Activated CD4-positive, CD25-positive, alpha-beta regulatory T cell treated with anti-CD3 and anti-CD28 coated beads, Interleukin-2, amount 50 U/mL, for 24 hours (primary cell): ENCODE results near the gene HMX2.

Source experiments
- ATAC-seq, 2 donors: fragments of 150-1000 bp; cut with Tn5 transposase; one replicate each; pipeline ENCODE4 v1.10.0; 2021; ENCODE audit warnings: mild to moderate bottlenecking in 1 of 2, moderate library complexity in 1 of 2

Gene HMX2

DNA sequence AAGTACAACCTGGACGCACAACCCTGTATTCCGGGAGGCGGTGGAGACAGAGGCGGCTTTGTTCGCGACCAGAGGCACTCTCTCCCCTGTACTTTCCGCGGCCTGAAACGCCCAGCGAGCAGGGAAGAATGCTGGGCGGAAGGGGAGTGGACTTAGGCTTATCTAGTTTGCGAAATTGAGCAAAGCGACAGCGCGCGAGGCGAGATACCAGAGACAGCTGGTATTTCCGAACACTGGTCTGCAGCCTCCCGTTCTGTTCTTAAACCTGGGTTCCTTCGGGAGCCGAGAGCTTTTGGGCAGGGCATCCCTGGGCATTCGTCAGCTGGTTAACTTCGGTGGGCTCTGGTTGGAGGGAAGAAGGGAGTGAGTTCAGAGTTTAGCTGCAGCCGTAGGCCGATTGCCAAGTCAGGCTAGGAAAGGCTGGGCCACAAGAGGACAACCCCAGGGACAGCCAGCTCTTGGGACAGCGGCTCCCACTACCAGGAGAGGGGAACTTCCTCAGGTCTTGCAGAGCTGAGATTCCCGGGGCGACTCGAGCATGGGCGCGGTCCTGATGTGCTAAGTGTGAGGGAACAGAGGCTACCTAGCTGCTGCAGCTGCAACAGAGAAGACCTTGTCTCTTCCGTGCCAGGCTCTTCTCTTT is 8.3 kb upstream of the HMX2 start:
- no peak for ATAC-seq

DNA sequence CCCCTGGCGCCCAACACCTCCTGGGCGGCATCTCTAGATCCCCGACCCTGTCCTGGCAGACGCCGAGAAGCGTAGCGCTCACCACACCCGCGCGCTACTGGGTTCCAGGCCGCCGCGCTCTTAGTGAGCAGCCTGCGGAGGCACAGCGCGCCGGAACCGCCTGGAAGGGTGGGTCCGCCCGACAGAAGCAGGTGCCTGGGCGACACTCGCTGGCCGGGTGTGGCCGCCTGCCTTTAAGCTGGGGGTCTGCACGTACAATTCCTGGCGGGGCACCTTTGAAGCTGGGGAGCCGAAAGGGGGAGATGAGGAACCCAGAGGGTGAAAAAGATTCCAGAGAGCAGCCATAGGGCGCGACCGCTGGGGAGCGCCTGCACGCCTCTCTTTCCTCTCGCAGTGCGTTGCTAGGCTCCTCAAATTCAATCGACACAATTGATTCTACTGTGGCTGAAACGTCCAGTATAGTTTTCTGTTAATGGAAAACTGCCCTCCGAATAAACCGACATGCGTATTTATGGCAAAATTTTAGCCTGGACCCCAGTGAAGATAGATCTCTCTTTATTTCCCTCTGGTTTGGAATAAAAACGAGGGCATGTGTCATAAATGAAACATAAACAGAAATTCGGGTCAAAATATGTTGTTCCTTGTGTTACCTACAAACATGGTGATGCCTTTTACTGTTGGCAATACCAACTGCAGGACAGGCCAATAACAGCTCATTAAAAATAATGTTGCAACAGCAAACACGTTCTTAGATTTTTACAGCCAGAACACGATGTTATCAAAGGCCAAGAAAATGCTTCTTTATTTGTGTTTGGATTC is 7.6 kb upstream of the HMX2 start:
- ATAC-seq, result no peak

DNA sequence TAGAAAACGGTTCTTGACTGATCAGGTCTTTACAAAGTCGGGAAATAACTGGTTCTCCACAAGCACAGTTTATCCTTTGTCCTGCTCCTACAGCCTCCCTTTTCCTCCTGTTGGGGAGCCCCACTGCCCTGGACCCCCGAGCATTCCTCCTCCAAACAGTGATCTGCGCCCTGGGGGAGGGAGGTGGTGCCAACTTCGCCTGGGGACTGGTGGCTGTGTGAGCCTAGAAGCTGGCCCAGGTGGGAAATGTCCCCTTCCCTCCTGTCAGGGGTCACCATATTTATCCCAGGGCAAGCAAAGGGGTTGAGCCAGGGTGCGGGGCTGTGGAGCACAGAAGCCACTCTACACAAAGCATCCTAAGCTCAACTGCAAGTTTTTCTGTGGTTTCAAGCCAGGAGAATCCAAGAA is 6.9 kb upstream of the HMX2 start:
- no peak for ATAC-seq

DNA sequence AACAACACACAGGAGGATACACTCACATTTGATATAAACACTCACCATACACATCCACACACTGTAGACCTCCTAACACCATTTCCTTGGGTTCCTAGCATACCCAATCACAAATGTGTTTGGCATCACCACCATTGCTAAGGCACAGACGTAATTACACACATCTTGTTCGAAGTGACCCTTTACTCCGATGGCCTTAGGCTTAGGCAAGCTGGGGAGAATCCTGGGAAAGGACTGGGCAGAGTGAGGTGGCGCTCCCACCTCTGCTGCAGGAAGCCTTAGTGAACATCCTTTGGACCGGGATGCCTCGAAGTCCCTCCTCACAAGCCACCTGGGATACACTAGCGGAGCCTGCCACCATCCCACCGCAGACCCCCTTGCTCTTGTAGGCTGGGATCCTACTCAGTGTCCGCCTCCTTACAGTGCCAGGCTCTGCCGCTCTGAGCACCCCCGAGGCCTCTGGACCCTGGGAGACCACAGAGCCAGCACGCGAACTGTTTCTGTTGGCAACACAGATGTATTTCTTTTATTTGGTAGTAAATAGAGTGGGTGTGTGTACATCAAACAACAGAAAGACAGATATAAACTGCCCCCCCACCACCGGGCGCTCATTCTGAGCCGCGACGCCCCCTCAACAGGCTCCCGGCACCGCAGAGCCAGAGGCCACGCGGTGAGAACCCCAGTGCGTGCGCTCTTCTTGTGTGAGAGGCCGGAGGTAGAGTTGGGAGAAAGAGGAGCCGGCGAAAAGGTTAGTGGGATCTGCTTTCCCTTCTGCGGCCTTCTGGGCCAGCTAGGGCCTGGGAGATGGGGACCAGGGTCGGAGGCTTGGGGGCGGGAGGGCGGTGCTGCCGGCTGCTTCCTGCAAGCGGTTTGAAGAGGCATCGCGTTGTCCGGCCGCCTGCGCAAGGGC is 5.9 kb upstream of the HMX2 start:
- ATAC-seq, result no peak

DNA sequence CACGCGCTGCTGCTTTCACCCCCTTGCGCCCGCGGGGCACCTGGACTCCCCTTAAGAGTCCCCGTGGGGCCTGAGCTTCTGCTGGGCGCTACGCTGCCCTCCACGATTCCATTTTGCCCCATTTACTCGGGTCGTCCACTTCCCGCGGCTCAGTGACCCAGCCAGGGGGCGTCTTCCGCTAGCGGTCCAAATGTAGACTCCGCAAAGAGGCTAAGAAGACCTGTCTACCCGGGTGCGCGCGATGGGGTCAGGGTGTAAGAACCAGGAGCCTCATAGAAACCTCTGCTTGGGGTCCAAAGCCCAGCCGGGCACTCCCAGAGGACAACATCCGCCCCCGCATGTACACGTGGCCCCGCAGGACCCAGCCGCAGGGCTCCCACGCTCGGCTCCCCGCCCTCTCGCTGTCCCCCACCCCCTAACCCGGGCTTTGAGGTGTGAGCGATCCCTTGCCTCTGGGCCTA is 5.2 kb upstream of the HMX2 start:
- ATAC-seq, result no peak

DNA sequence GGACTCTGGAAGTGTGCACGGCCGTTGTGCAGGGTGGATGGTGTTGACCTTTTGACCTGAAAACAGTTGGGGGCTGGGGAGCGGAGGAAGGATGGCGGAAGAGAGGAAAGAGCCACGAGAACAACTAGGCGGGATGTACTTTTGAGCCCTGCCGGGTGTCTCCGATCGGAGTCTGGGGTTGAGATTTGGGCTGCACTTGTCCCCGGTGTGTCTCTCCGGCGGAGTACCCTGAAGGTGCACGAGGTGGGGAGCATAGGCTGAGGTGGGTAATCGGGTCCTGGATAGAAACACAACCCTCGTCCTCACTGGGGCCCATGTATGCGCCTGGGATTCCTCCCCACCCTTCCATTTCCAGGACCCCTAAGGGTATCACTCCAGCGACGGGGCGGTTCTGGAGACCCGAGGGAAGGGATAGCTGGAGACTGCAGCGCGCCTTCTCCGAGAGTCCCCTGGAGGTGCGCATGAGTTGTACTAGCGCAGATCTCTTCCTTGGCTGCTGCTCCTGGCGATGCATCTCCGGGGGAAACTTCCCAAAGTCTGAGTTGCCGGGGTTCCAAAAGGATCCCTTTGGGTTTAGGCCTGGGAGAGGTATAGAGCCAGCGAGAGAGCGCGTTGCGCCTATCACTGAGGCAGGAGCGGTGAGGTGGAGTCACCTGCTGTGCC is 4.6 kb upstream of the HMX2 start:
- ATAC-seq, result no peak

DNA sequence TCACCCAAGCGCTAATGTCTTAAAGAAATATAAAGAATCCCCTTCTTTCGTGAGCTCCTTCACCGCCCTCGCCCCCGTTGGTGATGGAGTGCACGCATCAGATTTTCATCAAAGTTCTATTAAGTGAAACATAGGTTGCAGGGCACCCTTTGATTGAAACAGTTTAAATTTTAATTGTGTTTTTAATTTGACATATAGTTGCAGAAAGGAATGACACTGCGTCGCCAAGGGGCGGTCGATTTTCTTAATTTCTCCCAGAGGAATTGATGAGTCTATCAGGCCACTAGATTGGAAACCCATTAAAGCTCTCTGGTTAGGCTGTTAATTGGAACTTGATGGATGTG is 4.1 kb upstream of the HMX2 start:
- no peak for ATAC-seq

DNA sequence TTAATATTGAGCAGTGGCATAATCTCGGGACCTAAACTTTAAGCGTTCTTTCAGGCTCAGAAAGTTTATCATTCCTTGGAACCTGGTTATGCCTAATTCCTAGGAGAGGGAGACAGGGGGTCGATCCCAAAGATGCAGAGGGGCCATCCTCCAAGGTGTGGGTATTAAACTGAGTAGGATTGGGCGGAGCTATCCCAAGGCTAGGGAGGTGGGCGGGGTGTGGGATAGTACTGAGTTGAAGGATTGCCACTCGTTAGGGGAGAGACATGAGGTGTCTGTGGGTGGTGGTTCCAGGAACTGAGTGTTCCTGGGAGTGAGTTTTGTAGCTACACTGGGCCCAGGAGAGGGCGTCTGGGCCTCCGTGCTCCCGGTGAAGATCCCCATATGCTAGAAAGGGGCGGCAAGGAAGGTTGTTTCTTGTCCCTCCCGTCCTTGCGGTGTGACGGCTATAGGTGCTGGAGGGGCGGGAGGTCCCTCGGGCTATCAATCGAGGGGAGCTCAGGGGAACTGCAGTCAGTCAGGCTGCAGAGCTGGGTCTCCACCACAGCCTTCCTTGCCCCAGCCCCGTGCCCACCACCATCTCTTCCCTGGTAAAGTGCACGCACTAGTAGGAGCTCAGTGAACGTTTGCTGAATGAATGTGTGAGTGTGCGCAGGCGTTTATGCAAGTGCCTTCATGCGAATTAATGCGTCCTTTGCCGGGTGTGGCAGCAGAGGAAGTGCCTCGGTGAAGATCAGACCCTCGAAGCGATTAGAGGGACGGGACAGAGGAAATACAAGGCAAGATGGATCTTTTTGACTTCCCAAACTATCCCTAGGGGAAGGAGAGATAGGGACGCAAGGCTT is 3.0 kb upstream of the HMX2 start:
- ATAC-seq, result no peak

DNA sequence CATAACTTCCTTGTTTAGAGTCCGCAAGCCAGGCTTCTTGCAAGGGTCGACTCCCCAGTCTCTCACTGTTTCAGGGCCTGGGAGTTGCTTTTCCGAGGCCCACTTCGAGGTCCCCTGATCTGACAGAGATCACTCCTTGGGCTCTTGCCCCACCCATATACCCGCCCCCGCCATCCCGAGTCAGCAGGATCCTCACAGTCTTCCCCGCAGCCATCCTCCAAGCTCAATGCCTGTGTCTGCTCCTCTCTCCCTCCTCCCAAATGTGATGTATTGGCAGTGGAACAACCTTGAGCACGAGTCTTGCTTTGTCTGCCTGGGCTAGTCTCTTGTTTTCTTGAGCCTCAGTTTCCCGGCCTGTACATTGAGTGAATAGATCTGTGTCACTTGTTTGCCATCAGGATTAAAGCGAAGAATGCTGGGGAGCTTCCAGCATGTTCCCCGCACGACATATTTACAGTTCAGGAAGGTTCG is 2.4 kb upstream of the HMX2 start:
- no peak for ATAC-seq

DNA sequence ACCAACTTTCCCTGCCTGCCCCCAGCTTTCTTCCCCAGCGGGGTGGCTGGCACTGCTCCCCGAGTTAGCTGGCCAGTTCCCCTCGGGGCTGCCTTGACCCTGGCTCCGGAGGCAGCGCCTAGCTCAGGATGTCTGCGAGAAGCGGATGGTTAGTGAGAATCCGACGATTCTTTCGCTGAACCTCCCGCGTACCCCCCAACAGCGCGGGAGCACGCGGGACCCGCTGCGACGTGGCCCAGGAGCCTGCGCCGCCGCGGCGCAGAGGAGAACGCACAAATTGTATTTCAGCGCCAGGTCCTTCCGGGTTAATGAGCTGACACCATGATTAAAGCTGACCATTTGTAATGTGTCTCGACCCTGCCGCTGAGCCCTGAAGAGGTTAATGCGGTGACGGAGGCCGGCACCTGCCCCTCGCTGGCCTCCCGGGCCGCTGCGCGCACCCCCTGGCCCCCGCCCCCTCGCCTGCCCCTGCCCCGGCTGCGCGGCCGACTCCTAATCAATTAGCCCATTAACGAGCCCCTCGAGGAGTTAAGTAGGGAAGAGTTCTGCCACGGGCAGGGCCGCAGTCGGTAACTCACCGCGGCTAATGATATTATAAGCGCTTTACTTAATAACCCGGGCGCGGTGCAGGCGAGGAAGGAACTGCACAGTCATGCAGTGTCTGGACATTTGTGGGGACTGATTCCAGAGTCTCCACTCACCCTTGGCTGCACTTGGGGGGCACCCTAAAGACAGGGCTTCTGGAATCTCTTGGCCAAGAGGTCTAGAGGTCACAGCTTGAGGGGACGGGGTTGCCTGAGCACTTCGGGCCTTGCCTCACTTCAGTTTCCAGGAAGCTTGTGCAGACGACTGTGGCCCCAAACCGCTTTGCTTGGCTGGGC is 1.7 kb upstream of the HMX2 start:
- ATAC-seq, result no peak

DNA sequence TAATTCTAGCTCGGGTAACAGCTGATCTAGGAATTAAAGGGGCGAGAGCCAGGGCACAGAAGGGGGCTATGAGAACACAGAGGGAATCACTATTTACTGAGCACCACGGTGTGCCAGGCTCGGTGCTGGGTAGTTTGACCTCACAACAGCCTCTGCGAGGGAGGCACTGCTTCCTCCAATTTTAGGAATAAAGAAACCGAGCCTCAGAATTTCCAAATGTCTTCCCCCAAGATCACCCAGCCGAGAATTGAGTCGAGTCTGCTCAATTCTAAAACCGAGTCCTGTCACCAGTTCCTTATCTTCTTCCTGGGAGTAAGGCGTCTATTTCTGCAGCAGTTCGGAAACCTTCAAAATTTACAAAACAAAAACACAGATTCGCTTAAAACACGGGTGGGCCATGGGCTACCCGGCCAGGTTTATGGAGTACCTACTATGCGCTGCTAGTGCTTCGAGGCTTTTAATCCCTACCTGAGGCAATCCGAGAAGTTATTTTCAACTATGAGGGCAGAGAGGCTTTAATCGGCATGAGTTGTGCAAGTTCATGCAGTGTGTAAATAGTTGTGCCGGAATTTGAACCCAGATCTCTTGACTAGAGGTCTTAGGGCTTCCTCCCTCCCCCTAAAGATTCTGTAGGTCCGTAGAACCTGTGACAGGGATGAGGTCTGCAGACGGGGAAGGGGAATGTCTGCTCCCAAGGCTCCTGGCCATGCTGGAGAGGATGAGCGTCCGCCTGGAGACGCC is 872 bp upstream of the HMX2 start:
- no peak for ATAC-seq

DNA sequence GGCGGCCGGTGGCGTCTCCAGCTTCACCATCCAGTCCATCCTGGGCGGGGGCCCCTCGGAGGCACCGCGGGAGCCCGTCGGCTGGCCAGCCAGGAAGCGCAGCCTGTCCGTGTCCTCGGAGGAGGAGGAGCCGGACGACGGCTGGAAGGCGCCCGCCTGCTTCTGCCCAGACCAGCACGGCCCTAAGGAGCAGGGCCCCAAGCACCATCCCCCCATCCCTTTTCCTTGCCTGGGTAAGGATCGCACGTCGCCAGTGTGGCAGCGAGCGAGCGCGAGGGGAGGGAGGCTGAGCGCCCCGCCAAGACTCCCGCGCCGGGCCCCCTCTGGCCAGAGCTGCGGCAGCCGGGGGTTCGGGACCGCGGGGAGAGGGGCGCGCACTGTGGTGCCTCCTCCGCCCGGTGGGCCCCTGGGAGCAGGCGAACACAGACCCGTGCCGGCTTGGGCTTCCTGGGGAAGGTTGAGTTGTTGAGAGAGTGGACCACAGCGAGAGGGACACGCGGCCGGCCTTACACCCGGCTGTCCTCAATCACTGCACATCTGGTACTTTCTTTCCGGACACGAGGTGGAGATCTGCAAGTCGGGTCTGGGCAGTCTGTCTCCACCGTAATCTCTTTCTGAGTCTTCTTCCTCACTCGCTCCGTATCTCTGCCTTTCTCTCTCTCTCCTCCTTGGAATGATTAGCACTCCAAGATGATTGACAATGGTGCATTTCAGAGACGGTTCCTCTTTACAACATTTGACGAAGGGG is 652 bp downstream of the HMX2 start:
- ATAC-seq, result no peak

DNA sequence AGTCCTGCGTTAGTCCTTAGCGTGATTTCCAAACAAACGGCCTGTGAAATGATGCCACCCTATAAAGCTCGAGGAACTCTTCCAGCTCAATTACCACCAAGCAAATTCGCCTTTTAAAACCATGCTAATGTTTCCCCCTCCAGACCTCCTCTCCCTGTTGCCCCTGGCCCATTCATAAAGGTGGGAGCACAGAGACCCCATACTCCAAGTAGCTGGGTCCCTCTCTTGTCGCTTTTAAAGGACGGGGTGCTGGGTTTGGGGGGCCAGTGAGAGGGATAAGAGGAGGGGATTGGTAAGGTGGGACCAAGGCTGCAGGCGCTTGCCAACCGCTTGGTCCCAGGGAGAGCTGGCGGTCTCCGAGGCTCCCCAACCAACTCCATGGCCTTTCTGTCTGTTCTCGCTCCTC is 1.2 kb downstream of the HMX2 start:
- ATAC-seq, result no peak

DNA sequence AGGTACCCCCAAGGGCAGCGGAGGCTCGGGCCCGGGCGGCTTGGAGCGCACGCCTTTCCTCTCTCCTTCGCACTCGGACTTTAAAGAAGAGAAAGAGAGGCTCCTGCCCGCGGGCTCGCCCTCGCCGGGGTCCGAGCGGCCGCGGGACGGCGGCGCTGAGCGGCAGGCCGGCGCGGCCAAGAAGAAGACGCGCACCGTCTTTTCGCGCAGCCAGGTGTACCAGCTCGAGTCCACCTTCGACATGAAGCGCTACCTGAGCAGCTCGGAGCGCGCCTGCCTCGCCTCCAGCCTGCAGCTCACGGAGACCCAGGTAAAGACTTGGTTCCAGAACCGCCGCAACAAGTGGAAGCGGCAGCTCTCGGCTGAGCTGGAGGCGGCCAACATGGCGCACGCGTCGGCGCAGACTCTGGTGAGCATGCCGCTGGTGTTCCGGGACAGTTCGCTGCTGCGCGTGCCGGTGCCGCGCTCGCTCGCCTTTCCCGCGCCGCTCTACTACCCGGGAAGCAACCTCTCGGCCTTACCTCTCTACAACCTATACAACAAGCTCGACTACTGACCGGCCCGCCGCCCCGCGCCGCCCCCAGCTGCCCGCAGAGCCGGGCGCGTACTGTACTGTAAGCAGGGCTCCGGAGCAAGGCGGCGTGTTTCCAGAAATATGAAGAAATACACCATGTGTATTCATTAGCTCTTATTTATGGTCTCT is 1.8 kb downstream of the HMX2 start:
- ATAC-seq, result no peak

DNA sequence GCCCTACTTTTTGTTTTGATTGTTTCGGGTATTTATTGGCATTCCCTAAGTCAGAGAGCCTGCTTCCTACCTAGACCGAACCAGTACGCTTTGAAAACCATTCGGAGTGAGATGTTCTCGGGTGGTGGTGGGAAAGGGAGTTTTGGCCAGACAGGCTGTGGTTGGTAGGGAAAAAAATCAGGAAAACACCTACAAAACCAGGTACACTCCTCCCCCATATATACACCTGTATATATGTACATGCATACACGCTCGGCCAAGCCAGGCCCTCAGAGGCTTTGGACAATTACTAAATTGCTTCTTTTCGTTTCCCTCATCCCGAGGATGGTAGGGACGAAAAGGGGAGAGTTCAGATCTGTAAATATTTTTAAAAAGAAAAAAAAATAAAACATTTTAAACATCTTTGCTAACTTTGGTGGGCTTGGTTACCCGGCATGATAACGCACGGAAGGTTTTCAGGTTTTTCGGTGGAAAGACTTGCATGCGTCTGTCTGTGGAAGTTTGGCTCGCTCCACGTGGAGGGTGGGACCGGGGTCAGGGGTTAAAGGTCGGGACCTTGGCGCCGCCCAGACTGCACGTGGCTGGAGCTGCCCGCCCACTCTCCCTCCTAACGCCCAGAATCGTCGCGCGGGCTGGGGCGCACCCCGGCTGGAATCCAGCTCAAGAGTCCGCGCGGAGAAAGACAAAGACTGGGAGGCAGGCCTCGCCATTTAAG is 2.5 kb downstream of the HMX2 start:
- ATAC-seq, result no peak

DNA sequence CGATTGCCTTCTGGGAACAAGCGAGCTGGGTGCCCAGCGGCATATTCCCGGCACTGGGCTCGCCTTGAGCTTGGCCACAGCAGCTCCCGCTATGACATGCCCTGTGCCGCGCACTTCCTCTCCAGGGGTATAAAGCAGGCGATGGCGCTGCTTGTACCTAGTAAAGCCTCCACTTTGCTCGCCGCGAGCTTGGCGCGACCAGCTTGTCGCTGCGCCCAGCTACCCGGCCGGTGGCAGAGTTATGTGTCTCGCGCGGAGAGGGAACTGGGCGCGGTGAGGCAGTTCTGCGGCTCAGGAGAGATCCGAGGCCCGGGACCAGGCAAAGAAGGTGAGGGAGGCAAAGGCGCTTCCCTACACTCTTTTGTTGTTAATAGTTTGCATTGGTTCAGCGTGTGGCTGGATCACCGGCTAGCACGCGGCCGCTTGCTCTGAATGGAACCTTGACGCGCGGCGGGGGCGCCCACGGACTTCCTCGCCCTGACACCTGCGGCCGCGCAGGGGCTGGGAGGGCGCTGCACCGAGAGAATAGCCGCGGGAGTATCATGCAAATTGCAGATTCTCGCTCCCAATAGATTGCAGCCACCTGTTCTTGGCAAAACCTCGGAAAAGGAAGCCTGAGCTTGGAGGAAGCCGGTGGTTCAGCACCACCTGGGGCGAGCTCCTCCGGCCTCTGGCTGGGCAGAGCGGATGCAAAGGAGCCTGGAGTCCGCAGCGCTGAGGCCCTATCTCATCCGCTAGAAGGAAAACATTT is 3.2 kb downstream of the HMX2 start:
- ATAC-seq, result no peak

DNA sequence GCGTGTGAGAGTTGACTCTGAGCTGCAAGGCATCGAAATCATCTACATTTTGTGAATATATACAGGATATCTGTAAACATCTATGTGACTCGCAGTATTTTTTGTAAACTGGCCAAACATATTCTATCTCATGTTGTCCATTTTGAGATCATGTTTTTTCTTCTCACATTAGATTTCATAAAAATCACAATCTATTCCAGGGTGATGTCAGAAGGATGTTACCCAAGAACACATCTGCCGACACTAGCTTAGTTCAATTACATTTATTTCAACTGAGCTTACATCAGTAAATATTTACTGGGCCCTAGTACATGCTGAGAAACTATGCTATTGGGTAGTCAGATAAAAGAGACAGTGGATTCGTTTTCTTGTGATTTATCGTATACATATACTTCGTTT is 3.8 kb downstream of the HMX2 start:
- ATAC-seq, result no peak
